Activated naive CD8-positive, alpha-beta T cell treated with anti-CD3 and anti-CD28 coated beads for 36 hours (primary cell): ENCODE data around the gene WDR89. TPM values are rescaled to one million over a fixed set of nuclear protein-coding genes. Genes with fewer than 3 reads are reported as not detected.

Source experiments
- DNase-seq: peaks from one replicate; pipeline ENCODE4 v3.0.0; 2021
- H3K27ac Mint-ChIP-seq: one replicate; pipeline ENCODE4 v1.8.0; 2022; ENCODE audit warnings: mild to moderate bottlenecking, moderate library complexity, mixed read lengths
- H3K27me3 Mint-ChIP-seq: one replicate; pipeline ENCODE4 v1.8.0; 2022; ENCODE audit warnings: mild to moderate bottlenecking, mixed read lengths
- H3K36me3 Mint-ChIP-seq: one replicate; pipeline ENCODE4 v1.8.0; 2021; ENCODE audit warnings: mild to moderate bottlenecking, mixed read lengths
- H3K4me1 Mint-ChIP-seq: one replicate; pipeline ENCODE4 v1.8.0; 2021; ENCODE audit warnings: mixed read lengths
- H3K4me3 Mint-ChIP-seq: one replicate; pipeline ENCODE4 v1.8.0; 2022; ENCODE audit warnings: mild to moderate bottlenecking, moderate library complexity, mixed read lengths
- H3K9me3 Mint-ChIP-seq: one replicate; pipeline ENCODE4 v1.8.0; 2022; ENCODE audit warnings: mixed read lengths
- total RNA-seq, 2 experiments: library from RNA; stranded (reverse); gene quantifications; one replicate each; pipeline ENCODE4 v1.2.3, GENCODE V29; 2021

WDR89 gene
- total RNA-seq, result 10 to 100 TPM; 24.7 to 28.2 TPM

- peak; percentile 95 for DNase-seq
- peaks cover 42% of the 10 kb centered on the region for H3K4me1 Mint-ChIP-seq
- peak within 1 kb of the TSS; percentile 88 for H3K4me3 Mint-ChIP-seq
- peaks cover 29% of the 10 kb centered on the region for H3K36me3 Mint-ChIP-seq
- H3K9me3 Mint-ChIP-seq, result peaks cover 5% of the 10 kb centered on the region
- peaks cover 3% of the 10 kb centered on the region for H3K27me3 Mint-ChIP-seq
- peak within 1 kb of the TSS; percentile 93 for H3K27ac Mint-ChIP-seq
These were observed at the start of gene WDR89 for GRCh38 chr14:63641473-63642228. TSS of gene WDR89 (minus strand) at chr14:63641871. CDS start at chr14:63599942, 41,929 bp downstream.

- H3K4me1 Mint-ChIP-seq, result peaks cover 3% of the 10 kb centered on the region
- H3K4me3 Mint-ChIP-seq, result no peak overlapping the region
- no peaks in the 10 kb centered on the region for H3K9me3 Mint-ChIP-seq
- H3K36me3 Mint-ChIP-seq, result peaks cover 13% of the 10 kb centered on the region
- no peak overlapping the region for H3K27ac Mint-ChIP-seq
- DNase-seq, result no peak
- no peaks in the 10 kb centered on the region for H3K27me3 Mint-ChIP-seq
These were observed 47.5 kb upstream of the WDR89 start for GRCh38 chr14:63689132-63689531.

DNA sequence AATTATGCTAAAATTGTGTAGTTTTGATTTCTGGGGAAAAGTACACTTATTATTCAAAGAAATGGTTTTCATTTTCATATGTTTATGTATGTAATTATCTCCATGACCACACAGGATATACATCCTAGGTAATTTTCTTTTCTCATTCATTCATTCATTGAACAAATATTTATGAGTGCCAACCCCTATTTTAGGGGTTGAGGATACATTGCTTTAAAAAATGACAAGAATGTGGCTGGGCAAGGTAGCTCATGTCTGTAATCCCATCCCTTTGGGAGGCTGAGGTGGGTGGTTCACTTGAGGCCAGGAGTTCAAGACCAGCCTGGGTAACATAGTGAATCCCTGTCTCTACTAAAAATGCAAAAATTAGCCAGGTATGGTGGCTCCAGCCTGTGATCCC is 45.3 kb upstream of the WDR89 start:
- H3K4me1 Mint-ChIP-seq, result peaks cover 2% of the 10 kb centered on the region
- H3K27me3 Mint-ChIP-seq, result no peaks in the 10 kb centered on the region

DNA sequence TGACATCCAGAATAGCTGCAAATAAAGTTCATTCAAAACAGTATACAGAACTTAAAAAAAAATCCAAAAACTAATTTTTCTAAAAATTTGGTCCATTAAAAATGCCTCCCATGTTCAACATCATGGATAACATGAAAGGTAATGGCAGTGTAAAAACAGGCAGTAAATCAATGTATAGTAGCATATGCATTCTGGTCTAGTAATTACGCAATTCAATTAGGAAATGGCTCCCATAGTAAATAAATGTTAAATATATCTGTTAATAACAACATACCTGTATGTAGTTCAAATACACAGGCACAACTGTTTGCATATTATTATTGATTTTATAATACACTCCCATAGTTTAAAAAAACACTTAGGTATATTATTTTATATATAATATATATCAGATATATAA is 43.7 kb upstream of the WDR89 start:
- no peak overlapping the region for H3K4me3 Mint-ChIP-seq
- H3K27ac Mint-ChIP-seq, result no peak overlapping the region
- no peak for DNase-seq
- H3K36me3 Mint-ChIP-seq, result peaks cover 12% of the 10 kb centered on the region
- H3K27me3 Mint-ChIP-seq, result no peaks in the 10 kb centered on the region
- H3K4me1 Mint-ChIP-seq, result peaks cover 2% of the 10 kb centered on the region
- H3K9me3 Mint-ChIP-seq, result no peaks in the 10 kb centered on the region

More for the DNA sequence above, 45.3 kb upstream of the WDR89 start:
- Mint-ChIP-seq H3K27ac (no peak overlapping the region), H3K36me3 (peaks cover 10% of the 10 kb centered on the region), H3K9me3 (no peaks in the 10 kb centered on the region), H3K4me3 (no peak overlapping the region)
- DNase-seq, result no peak

DNA sequence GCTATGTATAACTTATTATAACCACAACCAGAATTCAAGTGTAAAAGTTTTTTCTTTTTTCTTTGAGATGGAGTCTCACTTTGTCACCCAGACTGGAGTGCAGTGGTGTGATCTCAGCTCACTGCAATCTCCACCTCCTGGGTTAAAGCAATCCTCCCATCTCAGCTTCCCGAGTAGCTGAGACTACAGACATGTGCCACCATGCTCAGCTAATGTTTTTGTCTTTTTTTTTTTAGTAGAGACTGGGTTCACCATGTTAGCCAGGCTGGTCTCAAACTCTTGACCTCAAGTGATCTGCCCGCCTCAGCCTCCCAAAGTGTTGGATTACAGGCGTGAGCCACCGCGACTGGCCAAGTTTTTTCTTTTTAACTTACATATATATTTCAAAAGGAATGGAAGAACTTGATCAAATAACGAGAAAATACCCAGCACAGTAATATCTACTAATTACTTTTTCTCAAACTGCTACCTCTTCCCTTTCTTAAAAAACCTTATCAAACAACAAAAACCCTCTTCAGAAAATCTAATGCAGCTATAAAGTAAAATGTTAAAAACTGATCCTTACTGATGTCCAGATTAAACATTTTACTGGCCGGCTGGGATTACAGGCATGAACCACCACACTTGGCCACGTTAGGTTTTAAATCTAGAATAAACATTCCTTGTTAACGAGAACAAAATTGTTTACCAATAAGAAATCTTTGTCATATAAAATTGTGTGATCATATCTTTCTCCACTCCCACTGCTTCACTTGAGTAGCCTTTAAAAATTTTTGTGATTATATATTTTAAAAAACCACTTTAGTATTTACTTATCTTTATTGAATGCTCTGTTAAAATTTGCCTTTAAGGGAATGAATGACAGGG is 41.3 kb upstream of the WDR89 start:
- no peak overlapping the region for H3K27ac Mint-ChIP-seq
- no peak for DNase-seq

DNA sequence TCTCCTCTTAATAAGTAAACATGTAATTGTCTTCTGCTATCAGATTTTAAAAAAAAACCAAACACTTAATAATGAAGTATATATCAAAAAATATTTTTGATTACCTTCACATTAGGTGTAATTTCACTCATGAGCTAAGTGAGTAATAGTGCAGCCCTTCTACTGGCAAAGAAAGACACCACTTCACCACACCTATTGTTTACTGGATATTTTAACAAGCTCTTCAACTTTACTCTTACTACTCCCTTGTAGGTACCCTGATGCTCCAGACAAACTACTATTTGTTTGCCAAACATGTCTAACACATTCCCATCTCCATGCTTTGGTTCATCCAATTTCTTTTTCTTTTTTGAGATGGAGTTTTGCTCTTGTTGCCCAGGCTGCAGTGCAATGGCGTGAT is 36.9 kb upstream of the WDR89 start:
- Mint-ChIP-seq H3K36me3 (peaks cover 3% of the 10 kb centered on the region), H3K4me1 (no peaks in the 10 kb centered on the region), H3K27ac (no peak overlapping the region), H3K9me3 (no peaks in the 10 kb centered on the region), H3K4me3 (no peak overlapping the region), H3K27me3 (no peaks in the 10 kb centered on the region)
- DNase-seq, result no peak

More for the DNA sequence above, 41.3 kb upstream of the WDR89 start:
- peaks cover 8% of the 10 kb centered on the region for H3K36me3 Mint-ChIP-seq
- H3K4me1 Mint-ChIP-seq, result peaks cover 2% of the 10 kb centered on the region
- H3K9me3 Mint-ChIP-seq, result no peaks in the 10 kb centered on the region
- no peaks in the 10 kb centered on the region for H3K27me3 Mint-ChIP-seq
- H3K4me3 Mint-ChIP-seq, result no peak overlapping the region

GRCh38 chr14:63677891-63678379 is 36.3 kb upstream of the WDR89 start:
- no peak for DNase-seq
- Mint-ChIP-seq H3K27me3 (no peaks in the 10 kb centered on the region), H3K4me3 (no peak overlapping the region), H3K27ac (no peak overlapping the region), H3K4me1 (no peaks in the 10 kb centered on the region), H3K9me3 (no peaks in the 10 kb centered on the region), H3K36me3 (peaks cover 3% of the 10 kb centered on the region)

DNA sequence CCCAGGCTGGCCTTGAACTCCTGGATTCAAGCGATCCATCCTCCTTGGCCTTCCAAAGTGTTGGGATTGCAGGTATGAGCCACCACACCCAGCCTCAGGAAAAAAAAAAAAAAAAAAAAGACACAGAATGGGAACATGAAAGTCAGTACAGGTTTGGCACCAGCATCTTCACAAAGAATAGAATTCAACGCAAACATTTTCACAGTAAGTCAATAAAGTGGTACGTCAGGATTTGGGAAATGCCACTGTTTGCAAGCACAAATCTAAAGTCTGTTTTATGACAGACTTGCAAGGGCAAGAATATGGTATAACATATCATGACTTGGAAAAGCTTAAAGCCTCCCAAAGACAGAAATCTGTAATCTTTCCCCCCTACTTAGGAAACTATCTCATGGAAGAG is 34.9 kb upstream of the WDR89 start:
- Mint-ChIP-seq H3K4me3 (no peak overlapping the region), H3K36me3 (peaks cover 3% of the 10 kb centered on the region), H3K4me1 (no peaks in the 10 kb centered on the region), H3K9me3 (no peaks in the 10 kb centered on the region), H3K27ac (no peak overlapping the region), H3K27me3 (no peaks in the 10 kb centered on the region)
- DNase-seq, result no peak

GRCh38 chr14:63673886-63674497 is 32.3 kb upstream of the WDR89 start:
- no peaks in the 10 kb centered on the region for H3K9me3 Mint-ChIP-seq
- DNase-seq, result no peak
- H3K27me3 Mint-ChIP-seq, result no peaks in the 10 kb centered on the region
- H3K36me3 Mint-ChIP-seq, result no peaks in the 10 kb centered on the region
- no peak overlapping the region for H3K27ac Mint-ChIP-seq
- H3K4me1 Mint-ChIP-seq, result no peaks in the 10 kb centered on the region
- H3K4me3 Mint-ChIP-seq, result no peak overlapping the region

DNA sequence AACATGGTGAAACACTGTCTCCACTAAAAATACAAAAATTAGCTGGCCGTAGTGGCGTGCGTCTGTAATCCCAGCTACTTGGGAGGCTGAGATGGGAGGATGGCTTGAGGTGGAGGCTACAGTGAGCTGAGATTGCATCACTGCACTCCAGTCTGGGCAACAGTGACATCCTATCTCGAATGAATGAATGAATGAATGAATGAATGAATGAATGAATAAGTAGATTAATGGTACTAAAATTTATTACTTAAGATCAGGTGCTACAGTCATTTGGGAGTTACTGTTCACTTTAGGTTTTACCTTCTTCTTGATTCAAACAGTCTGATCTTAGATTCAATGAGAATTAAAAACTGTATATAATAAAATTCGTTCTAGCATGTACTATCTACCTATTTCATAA is 31.6 kb upstream of the WDR89 start:
- no peak overlapping the region for H3K27ac Mint-ChIP-seq
- H3K36me3 Mint-ChIP-seq, result no peaks in the 10 kb centered on the region
- H3K4me1 Mint-ChIP-seq, result no peaks in the 10 kb centered on the region
- H3K27me3 Mint-ChIP-seq, result no peaks in the 10 kb centered on the region
- no peaks in the 10 kb centered on the region for H3K9me3 Mint-ChIP-seq
- DNase-seq, result no peak
- H3K4me3 Mint-ChIP-seq, result no peak overlapping the region

DNA sequence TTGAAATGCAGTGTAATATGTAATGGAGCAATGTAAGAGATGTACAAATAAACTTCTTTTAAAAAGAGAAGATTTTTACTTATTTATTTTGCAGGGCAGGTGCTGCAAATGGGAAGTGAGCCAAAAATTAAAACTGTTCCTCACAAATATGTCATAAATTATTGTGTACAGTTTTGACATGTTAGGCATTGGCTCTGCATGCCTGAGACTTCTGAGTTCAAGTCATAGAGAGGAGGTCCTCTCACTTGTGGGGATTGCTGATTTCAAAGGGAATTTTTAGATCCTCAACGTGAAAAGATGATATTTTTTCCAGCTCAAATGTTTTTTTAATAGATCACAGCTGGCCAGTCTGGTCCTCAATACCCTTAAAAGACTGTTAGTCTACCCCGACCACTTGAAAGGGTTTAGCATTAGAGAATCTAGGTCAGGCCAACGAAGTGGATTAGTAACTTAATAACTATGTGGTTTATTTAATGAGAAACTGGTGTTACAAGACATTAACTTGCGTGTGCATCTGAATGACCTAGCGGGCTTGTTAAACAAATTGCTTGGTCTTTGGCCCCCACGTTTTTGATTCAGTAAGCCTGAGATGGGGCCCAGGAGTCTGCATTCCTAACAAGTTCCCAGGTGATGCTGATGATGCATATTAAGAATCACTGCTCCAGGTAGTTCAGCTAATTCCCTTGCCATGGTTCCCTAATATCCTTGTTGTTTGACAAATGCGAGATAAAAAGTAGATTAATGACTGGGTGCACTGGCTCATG is 30.9 kb upstream of the WDR89 start:
- H3K9me3 Mint-ChIP-seq, result no peaks in the 10 kb centered on the region
- no peak overlapping the region for H3K27ac Mint-ChIP-seq
- no peaks in the 10 kb centered on the region for H3K27me3 Mint-ChIP-seq
- no peak for DNase-seq
- H3K4me1 Mint-ChIP-seq, result no peaks in the 10 kb centered on the region
- H3K4me3 Mint-ChIP-seq, result no peak overlapping the region
- H3K36me3 Mint-ChIP-seq, result no peaks in the 10 kb centered on the region

- Mint-ChIP-seq H3K9me3 (no peaks in the 10 kb centered on the region), H3K4me1 (no peaks in the 10 kb centered on the region), H3K27me3 (no peaks in the 10 kb centered on the region), H3K4me3 (no peak overlapping the region), H3K36me3 (no peaks in the 10 kb centered on the region), H3K27ac (no peak overlapping the region)
- no peak for DNase-seq
These were observed 30.3 kb upstream of the WDR89 start for GRCh38 chr14:63671987-63672386.

GRCh38 chr14:63670692-63671091 is 29.0 kb upstream of the WDR89 start:
- Mint-ChIP-seq H3K4me3 (no peak overlapping the region), H3K9me3 (no peaks in the 10 kb centered on the region), H3K27me3 (no peaks in the 10 kb centered on the region)

DNA sequence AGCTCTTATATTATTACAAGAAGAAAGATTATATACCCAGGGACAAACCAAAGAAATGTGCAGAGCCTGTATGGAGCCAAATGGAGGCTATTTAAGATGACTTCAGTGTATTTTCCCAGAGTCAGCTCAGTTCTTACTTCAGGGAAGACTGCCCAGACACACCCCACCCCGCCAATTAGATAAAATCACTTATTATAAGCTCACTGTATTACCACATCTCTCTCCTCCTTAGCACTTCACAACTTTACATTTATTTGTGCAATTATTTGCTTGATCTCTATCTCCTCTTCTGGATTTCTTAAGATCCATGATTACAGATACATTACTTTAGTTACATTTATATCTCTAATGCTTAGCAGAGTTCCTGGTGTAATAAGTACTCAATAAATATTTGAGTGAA is 24.7 kb upstream of the WDR89 start:
- H3K27ac Mint-ChIP-seq, result no peak overlapping the region
- DNase-seq, result no peak
- no peaks in the 10 kb centered on the region for H3K27me3 Mint-ChIP-seq
- H3K4me1 Mint-ChIP-seq, result no peaks in the 10 kb centered on the region
- no peaks in the 10 kb centered on the region for H3K36me3 Mint-ChIP-seq
- no peaks in the 10 kb centered on the region for H3K9me3 Mint-ChIP-seq
- H3K4me3 Mint-ChIP-seq, result no peak overlapping the region

More at GRCh38 chr14:63670692-63671091, 29.0 kb upstream of the WDR89 start:
- no peak overlapping the region for H3K27ac Mint-ChIP-seq
- H3K36me3 Mint-ChIP-seq, result no peaks in the 10 kb centered on the region
- no peak for DNase-seq
- H3K4me1 Mint-ChIP-seq, result no peaks in the 10 kb centered on the region
